Astrocyte of the cerebellum (primary cell): ENCODE measurements around the gene ZDHHC1.

Experiments
- DNase-seq: peaks from one replicate; pipeline ENCODE4 v3.0.0-alpha.2; 2011; ENCODE audit warnings: low read depth
- H3K4me3 ChIP-seq: 2 replicates; pipeline ENCODE4 v1.5.1; 2011; ENCODE audit warnings: mild to moderate bottlenecking, low read depth, low read length, moderate library complexity
- in situ Hi-C: cut with HindIII; loops from 2 replicates; pipeline ENCODE4 v1.10.0; 2017; ENCODE audit warnings: low sequenced_read_pairs
- TF ChIP-seq, protein P1 (sequence below): IDR thresholded peaks from 2 replicates; pipeline ENCODE4 v1.5.1; 2012; ENCODE audit warnings: low read length, low read depth, moderate library complexity, mild to moderate bottlenecking; ENCODE audit errors: missing control alignments

ZDHHC1 gene

GRCh38 chr16:67406111-67406971 lies 9.9 kb downstream of the ZDHHC1 start:
- DNase-seq: no peak
- TF ChIP-seq, protein P1, sequence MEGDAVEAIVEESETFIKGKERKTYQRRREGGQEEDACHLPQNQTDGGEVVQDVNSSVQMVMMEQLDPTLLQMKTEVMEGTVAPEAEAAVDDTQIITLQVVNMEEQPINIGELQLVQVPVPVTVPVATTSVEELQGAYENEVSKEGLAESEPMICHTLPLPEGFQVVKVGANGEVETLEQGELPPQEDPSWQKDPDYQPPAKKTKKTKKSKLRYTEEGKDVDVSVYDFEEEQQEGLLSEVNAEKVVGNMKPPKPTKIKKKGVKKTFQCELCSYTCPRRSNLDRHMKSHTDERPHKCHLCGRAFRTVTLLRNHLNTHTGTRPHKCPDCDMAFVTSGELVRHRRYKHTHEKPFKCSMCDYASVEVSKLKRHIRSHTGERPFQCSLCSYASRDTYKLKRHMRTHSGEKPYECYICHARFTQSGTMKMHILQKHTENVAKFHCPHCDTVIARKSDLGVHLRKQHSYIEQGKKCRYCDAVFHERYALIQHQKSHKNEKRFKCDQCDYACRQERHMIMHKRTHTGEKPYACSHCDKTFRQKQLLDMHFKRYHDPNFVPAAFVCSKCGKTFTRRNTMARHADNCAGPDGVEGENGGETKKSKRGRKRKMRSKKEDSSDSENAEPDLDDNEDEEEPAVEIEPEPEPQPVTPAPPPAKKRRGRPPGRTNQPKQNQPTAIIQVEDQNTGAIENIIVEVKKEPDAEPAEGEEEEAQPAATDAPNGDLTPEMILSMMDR: no peak

DNA sequence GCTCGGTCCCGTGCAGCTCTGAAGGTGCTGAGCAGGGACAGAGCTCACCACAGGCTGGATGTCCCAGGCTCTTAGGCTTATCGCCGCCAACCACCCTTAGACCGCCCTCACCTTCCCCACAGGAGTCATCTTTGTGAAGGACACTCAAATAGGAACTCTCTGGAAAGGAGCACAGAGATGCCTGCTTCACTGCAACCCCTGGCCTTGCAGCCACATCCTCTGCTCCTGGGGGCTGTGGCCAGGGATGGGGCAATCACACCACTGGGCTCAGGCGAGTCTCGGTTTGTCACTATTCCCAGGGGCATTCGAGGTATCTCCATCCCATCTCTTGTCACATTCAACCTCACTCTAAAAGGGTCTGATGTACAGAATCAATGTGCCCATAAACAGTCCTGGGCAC lies 10.9 kb downstream of the ZDHHC1 start:
- TF ChIP-seq, protein P1: no peak
- no peak for DNase-seq
- H3K4me3 ChIP-seq: no peak overlapping the region
- in situ Hi-C loops: no loop called here

More at GRCh38 chr16:67406111-67406971, 9.9 kb downstream of the ZDHHC1 start:
- in situ Hi-C loops: no loop called here
- H3K4me3 ChIP-seq: no peak overlapping the region

GRCh38 chr16:67404740-67405226 lies 11.5 kb downstream of the ZDHHC1 start:
- no peak overlapping the region for H3K4me3 ChIP-seq
- no peak for DNase-seq
- in situ Hi-C loops: no loop called here
- TF ChIP-seq, protein P1: no peak

DNA sequence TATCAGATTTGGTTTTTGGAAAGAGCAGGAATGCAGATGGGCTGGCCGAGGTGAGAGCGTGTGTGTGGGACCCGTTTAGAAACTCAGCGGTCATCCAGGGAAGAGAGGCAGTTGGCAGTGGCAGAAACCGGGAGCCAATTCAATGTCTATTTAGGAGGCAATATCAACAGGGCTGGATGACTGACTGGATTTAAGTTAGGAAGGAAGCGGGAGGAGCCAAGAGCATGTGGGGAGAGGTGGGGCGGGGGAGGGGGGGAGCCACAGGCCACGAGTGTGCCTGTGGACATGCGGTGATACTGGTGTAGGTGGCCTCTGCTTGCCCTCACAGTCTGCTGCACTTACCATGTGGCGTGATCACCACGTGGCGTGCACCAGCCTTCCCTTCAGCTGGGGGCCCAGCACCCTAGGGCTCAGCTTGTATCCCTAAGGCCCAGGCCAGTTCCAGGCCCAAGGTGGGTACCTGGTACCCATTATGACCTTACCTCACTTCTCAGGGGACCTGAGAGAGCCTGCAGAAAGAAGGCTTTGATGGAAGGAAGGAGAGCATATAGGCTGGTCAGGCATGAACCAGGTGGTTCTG lies 12.2 kb downstream of the ZDHHC1 start:
- in situ Hi-C loops: no loop called here
- TF ChIP-seq, protein P1: no peak
- H3K4me3 ChIP-seq: no peak overlapping the region
- DNase-seq: no peak

DNA sequence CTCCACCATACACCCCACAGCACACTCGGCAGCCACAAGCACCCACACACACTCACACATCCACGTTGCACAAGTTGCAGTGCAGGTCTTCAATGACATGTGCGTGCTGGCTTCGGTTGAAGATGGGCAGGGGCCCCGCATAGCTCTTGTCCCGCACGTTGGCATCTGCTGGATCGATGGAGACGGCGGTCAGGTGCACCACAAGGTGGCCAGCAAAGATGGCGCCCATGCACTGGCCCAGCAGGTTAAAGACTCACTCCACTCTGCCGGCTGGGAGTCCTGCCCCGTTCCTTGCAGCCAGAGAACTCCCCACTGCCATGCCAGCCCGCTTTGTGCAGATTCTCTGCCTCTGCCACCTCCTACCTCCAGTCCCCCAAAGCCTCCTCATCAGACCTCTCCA lies 15.4 kb downstream of the ZDHHC1 start:
- no peak for DNase-seq
- H3K4me3 ChIP-seq: no peak overlapping the region
- TF ChIP-seq, protein P1: no peak
- in situ Hi-C loops: no loop called here

DNA sequence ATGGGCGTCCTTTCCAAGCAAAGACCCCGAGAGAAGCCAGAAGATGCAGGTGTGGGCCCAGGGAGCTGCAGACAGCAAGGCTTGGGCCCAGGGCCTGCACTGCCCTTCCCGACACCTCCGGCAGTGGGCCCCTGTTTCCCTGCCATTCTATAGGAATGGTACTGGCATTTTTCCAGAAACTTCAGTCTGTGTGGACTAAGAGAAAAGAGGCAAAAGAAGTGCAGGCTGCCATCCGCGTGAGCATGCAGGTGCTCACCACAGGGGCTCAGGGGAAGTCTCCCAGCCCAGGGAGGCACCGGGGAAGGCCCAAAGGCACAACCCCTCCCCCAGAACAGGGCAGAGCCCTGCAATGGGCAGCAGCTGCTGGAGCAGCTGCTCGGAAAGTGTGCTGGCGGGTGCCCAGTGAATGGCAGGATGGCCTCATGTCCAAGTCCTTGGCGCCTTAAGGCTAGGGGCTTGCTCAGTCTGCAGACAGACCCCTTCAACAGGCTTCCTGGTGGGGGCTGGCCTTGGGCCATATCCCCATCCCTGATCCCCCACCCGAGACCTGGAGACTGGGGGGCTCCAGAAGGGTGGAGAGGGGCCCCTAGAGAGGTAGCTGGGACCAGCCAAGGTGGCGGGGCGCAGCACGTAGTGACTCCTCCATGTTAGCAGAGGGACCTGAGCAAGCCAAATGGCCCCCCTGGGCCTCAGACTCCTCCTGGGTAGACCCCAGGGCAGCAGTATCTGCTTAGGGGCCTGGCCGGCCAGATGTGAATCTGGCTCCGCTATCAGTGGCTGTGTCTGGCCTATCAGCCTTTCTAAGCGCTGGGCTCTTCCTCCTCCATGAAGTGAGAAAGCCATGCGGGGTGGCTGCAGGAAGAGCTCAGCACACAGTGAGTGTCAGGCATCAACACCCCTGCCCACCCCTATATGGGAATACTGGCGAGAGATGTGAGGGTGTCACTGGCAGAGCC lies 16.2 kb downstream of the ZDHHC1 start:
- no peak overlapping the region for H3K4me3 ChIP-seq
- TF ChIP-seq, protein P1: no peak
- DNase-seq: no peak
- in situ Hi-C loops: loop anchor here (5.0 kb wide), 1 partner anchor 73 kb away; the partner anchor contains the start of genes KCTD19 and LRRC36
